Measurements from ENCODE around the gene TRAF2.

The TRAF2 gene

GRCh38 chr9:136962163-136962562 lies 75.8 kb downstream of the TRAF2 start:
- no peak overlapping the region for H3K4me2 ChIP-seq
- no peak overlapping the region for H2AFZ ChIP-seq (ENCODE audit: low read depth)
- TF ChIP-seq CTCF (conservative IDR thresholded peaks at IDR 0.05; ENCODE audit: low read depth, low read length): no peak
- no peak overlapping the region for H3K4me3 ChIP-seq (IDR thresholded peaks at IDR 0.05; ENCODE audit: insufficient read depth, low read depth, low read length)
- no peak overlapping the region for H3K9ac ChIP-seq
- H3K27ac ChIP-seq: no peak overlapping the region
- peaks cover 41% of the 10 kb centered on the region for H3K4me1 ChIP-seq (ENCODE audit: low read depth, poor library complexity, severe bottlenecking)
- no peaks in the 10 kb centered on the region for H4K20me1 ChIP-seq (ENCODE audit: insufficient read depth)
- H3K79me2 ChIP-seq (ENCODE audit: insufficient read depth, low read depth): no peaks in the 10 kb centered on the region
- no peaks in the 10 kb centered on the region for H3K36me3 ChIP-seq (ENCODE audit: insufficient read depth)
- H3K27me3 ChIP-seq (ENCODE audit: insufficient read depth, low read depth): no peaks in the 10 kb centered on the region; the same call in 1 of the 2 replicates

GRCh38 chr9:136962701-136963248 lies 76.5 kb downstream of the TRAF2 start:
- H3K4me2 ChIP-seq: no peak overlapping the region
- H3K9ac ChIP-seq: no peak overlapping the region
- no peak overlapping the region for H2AFZ ChIP-seq (ENCODE audit: low read depth)
- no peak overlapping the region for H3K27ac ChIP-seq
- H3K27me3 ChIP-seq (ENCODE audit: insufficient read depth, low read depth): no peaks in the 10 kb centered on the region; the same call in 1 of the 2 replicates
- H4K20me1 ChIP-seq (ENCODE audit: insufficient read depth): no peaks in the 10 kb centered on the region
- H3K36me3 ChIP-seq (ENCODE audit: insufficient read depth): no peaks in the 10 kb centered on the region
- TF ChIP-seq CTCF (conservative IDR thresholded peaks at IDR 0.05; ENCODE audit: low read depth, low read length): no peak
- H3K4me3 ChIP-seq (IDR thresholded peaks at IDR 0.05; ENCODE audit: insufficient read depth, low read depth, low read length): no peak overlapping the region
- H3K4me1 ChIP-seq (ENCODE audit: low read depth, poor library complexity, severe bottlenecking): peaks cover 41% of the 10 kb centered on the region
- H3K79me2 ChIP-seq (ENCODE audit: insufficient read depth, low read depth): no peaks in the 10 kb centered on the region

- no peak overlapping the region for H3K27ac ChIP-seq
- no peak overlapping the region for H3K4me3 ChIP-seq (IDR thresholded peaks at IDR 0.05; ENCODE audit: insufficient read depth, low read depth, low read length)
- no peak overlapping the region for H2AFZ ChIP-seq (ENCODE audit: low read depth)
- TF ChIP-seq CTCF (conservative IDR thresholded peaks at IDR 0.05; ENCODE audit: low read depth, low read length): no peak
- no peaks in the 10 kb centered on the region; the same call in 1 of the 2 replicates for H3K27me3 ChIP-seq (ENCODE audit: insufficient read depth, low read depth)
- no peak overlapping the region for H3K9ac ChIP-seq
- no peaks in the 10 kb centered on the region for H4K20me1 ChIP-seq (ENCODE audit: insufficient read depth)
- H3K79me2 ChIP-seq (ENCODE audit: insufficient read depth, low read depth): no peaks in the 10 kb centered on the region
- no peak overlapping the region for H3K4me2 ChIP-seq
- H3K36me3 ChIP-seq (ENCODE audit: insufficient read depth): no peaks in the 10 kb centered on the region
- H3K4me1 ChIP-seq (ENCODE audit: low read depth, poor library complexity, severe bottlenecking): peaks cover 41% of the 10 kb centered on the region
These were observed 77.0 kb downstream of the TRAF2 start for GRCh38 chr9:136963341-136963740.

GRCh38 chr9:136963751-136964150 lies 77.4 kb downstream of the TRAF2 start:
- Histone ChIP-seq H3K4me3 (IDR thresholded peaks at IDR 0.05; ENCODE audit: insufficient read depth, low read depth, low read length) (no peak overlapping the region), H3K36me3 (ENCODE audit: insufficient read depth) (no peaks in the 10 kb centered on the region), H3K79me2 (ENCODE audit: insufficient read depth, low read depth) (no peaks in the 10 kb centered on the region), H3K27me3 (ENCODE audit: insufficient read depth, low read depth) (no peaks in the 10 kb centered on the region; the same call in 1 of the 2 replicates), H3K4me1 (ENCODE audit: low read depth, poor library complexity, severe bottlenecking) (peaks cover 41% of the 10 kb centered on the region), H2AFZ (ENCODE audit: low read depth) (no peak overlapping the region), H4K20me1 (ENCODE audit: insufficient read depth) (no peaks in the 10 kb centered on the region), H3K9ac (no peak overlapping the region), H3K4me2 (no peak overlapping the region), H3K27ac (no peak overlapping the region)
- TF ChIP-seq CTCF (conservative IDR thresholded peaks at IDR 0.05; ENCODE audit: low read depth, low read length): no peak
